NCI-H2227 (cell line): Measurements from ENCODE around the gene ZNF689.

Experiments
- DNase-seq: peaks from one replicate; lab custom pipeline; 2025; ENCODE audit not compliant: unreplicated experiment; lab: John Stamatoyannopoulos, UW

Gene ZNF689

DNA sequence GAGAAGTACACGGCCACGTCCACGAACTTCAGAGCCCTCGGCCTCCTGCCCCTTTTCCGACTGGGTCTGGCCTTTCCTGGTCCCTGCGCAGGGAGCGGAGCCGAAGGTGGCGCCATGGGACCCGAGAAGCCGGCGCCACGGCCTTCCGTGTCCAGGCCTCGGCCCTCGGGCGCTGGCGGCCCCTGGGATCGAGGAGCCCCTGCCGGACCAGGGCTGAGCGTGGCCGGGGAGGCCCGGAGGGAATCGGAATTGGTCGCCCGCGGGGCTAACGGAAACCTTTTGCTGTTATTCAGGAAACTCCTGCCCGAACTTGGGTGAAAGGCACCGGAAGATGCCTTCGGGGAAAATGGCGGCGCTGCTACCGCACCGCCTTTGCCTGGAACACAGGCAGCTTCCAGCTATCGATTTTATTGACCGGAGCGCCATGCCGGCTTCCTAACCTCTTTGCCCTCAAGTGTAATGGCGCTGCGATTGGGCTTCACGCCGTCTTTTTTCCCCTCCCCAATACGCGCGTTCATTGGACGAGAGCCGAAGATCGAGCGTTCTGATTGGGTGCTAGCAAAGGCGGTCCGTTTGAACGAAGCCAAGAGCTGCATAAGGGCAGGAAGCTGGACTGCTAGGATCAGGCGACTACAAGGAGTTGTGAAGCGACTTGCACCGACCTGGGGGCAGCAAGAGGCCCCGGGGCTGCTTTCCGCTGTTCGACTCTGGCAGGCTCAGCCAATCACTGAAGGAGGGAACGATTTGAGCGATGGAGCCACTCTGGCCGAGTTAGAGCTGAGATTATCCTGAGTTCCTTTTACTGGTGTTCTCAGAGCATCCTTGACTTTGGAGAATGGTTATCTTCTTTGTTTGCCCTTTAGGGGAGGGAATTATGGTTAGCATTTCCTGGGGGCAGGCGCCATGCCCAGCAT is at the start of gene ZNF689:
Gene ZNF689 (minus strand): TSS at position 464 of the 914 bp plus-strand sequence. CDS start 348 bp downstream, at position 116.
- DNase-seq: peak; percentile 99

- peak; percentile 97 for DNase-seq
Observed at GRCh38 chr16:30658731-30659506, 48.7 kb upstream of the ZNF689 start.

GRCh38 chr16:30657866-30658730 is 47.9 kb upstream of the ZNF689 start, which contains the start of gene FBRS:
Gene FBRS (plus strand): TSS chr16:30658431. CDS start chr16:30659519, 1,088 bp downstream.
- DNase-seq: peak; percentile 100

DNA sequence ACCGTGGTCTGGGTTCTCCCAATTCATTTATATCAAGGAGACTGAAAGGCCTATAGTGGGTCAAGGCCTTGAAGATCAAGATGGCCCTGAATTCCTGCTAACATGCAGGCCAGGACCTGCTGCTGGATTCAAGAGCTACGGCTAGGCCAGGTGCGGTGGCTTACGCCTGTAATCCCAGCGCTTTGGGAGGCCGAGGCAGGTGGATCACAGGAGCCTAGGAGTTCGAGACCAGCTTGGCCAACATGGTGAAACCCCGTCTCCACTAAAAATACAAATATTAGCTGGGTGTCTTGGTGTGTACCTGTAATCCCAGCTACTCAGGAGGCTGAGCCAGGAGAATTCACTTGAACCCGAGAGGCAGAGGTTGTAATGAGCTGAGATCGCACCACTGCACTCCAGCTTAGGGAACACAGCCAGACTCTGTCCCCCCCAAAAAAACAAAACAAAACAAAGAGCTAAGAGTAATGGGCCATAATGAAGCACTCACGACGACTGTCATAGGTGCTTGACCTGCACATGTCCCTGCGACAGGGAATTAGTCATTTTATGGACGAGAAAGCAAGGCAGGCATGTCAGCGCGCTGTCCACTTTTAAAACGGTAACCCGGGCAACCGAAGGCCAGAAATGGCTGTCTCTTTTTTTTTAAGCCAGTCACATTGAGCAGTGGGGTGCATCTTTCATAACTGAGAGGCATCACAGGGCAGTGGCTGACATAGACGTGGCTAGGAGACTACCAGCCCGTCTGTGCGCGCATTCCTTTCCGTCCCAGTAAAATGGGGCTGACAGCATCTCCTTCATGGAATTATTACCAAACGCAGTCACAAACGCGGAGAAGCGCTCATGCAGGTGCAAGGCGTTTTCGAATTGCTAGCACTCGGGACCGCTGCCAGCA is 47.0 kb upstream of the ZNF689 start:
- no peak for DNase-seq

GRCh38 chr16:30656388-30656787 is 46.2 kb upstream of the ZNF689 start:
- no peak for DNase-seq

GRCh38 chr16:30655815-30656347 is 45.7 kb upstream of the ZNF689 start:
- no peak for DNase-seq

DNA sequence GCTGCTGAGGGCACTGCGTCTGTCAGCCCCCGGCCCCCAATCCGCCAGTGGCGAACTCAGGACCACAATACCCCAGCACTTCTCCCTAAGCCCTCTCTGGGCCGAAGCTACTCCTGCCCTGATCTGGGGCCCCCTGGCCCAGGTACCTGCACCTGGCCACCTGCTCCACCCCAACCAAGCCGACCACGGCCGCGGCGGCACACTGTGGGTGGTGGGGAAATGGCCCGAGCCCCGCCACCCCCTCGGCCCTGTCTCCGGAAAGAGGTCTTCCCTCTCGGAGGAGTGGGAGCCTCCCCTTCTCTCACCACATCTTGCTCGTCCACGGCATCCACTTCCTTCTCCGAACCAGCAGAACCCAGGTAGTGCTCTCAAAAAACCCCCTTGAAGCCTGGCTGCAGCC is 44.7 kb upstream of the ZNF689 start:
- DNase-seq: no peak

DNA sequence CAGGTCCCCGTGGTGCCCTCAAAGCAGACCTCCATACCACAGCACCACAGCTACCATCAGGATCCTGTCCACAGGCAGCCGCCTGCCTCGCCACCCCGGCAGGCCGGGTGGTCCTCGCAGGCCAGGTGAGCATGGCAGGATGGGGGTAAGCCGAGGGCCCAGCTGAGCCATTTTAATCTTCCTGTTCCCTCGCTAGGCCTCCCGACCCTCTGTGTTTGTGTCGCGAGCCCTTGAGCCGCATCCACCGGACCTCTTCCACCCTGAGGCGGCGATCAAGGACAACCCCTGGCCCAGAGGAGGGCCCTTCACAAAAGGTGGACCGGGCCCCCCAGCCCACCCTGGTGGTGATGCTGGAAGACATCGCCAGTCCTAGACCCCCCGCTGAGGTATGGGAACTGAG is 42.5 kb upstream of the ZNF689 start:
- DNase-seq: no peak

- no peak for DNase-seq
Observed at GRCh38 chr16:30652005-30652296, 41.8 kb upstream of the ZNF689 start.

DNA sequence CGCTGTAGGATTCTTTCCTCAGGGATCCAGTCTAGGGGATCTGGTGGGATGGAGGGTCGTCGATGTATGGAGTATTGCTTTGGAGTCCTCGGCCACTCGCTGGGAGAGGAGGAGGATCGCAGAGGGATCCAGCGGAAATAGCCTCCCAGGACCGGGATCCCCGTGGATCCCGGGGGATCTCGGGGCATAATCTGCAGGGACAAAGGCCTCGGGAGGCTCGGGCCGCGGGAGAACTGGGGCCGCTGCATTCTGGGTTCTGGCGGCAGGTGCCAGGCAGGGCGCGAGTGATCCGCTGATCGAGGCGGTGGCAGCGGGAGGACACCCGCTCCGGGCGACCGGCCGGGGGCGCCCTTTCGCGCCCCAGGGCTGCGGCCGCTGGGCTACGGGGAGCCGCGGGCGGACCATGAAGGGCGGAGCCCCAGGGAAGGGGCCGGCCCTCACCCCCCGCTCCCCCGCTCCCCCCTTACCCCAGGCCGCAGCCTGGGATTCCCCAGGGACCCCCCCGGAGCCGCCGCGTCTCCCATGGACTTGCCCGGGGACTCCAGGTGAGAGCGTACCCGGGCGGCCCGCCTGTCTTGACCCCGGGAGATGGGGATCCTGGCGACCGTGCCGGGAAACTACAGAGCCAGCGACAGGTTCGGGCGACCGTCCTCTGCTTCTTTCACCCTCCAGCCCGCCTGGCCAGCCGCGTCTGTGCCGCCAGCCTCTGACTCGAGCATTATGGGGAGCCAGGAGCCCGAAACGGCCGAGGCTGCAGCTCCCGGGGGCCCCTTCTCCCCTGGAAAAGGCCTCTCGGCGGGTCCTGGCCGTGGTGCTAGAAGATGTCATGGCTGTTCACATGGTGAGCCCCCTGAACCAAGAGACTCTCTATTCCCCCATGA is 41.2 kb upstream of the ZNF689 start:
- peak; percentile 73 for DNase-seq

GRCh38 chr16:30650369-30651123 is 40.4 kb upstream of the ZNF689 start, which contains the start of gene PRR14:
Gene PRR14 (plus strand): TSS chr16:30650960. CDS start chr16:30651646, 686 bp downstream.
- DNase-seq: peak; percentile 100

DNA sequence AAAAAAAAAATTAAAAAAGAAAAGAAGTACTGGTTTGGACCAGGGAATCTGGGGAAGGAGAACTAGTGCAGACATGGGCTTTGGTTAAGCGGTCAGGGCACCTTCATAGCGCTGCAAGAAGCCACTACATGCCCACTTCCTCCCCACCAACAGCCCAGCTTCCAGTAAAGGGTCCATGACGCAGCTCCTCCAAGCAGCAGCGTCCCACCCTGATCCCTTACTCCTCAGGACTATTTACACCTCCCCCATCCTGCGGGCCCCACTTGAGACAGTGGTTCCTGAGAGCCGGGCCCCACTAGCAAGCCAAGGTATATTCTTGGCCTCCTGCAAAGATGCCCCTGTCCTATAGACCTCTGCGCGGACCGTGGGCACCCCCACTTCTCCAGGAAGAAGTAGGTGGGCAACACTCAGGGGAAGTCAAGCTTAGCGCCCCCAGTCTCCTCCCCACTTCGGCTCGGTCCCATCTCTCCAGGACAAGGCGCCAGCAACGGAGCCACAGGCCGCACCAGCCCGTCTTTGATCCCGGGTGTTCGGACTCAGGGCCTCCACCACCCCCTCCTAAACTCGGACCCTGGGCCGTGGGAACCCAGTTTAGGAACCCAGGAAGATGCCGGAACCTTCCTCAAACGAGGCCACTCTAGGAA is 39.7 kb upstream of the ZNF689 start:
- DNase-seq: peak; percentile 61

- DNase-seq: no peak
Observed at GRCh38 chr16:30647274-30647571, 37.0 kb upstream of the ZNF689 start.

DNA sequence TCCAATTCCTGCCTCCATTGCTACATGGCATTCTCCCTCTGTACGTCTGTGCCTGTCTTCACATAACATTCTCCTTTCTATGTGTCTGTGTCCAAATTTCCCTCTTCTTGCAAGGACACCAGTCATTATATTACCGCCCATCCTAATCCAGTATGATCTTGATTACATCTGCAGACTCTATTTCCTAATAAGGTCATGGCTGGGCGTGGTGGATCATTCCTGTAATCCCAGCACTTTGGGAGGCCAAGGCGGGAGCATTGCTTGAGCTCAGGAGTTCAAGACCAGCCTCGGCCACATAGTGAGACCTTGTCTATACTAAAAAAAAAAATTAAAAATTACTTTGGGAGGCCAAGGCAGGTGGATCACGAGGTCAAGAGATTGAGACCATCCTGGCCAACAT is 35.5 kb upstream of the ZNF689 start:
- DNase-seq: no peak

- DNase-seq: no peak
Observed at GRCh38 chr16:30644334-30644830, 34.2 kb upstream of the ZNF689 start.

- DNase-seq: no peak
Observed at GRCh38 chr16:30641378-30641982, 31.3 kb upstream of the ZNF689 start.

- DNase-seq: peak; percentile 74
Observed at GRCh38 chr16:30637944-30638343, 27.8 kb upstream of the ZNF689 start.
